GM13977 (cell line): ENCODE results near the gene UNC93B1.

Experiments
- DNase-seq: peaks from one replicate; pipeline ENCODE4 v3.0.0; 2012; ENCODE audit warnings: low spot score
- in situ Hi-C: fragments of 300-500 bp; cut with MboI; formaldehyde crosslinking; loops from one replicate; pipeline ENCODE4 v1.12.0; 2022; ENCODE audit warnings: low sequenced_read_pairs, low pct_unique_long_range_greater_than_20kb, mixed read lengths, inconsistent platforms; ENCODE audit not compliant: unreplicated experiment
- TF ChIP-seq, protein P1 (sequence below): IDR thresholded peaks from 2 replicates; pipeline ENCODE4 v1.5.1; 2012; ENCODE audit warnings: mild to moderate bottlenecking, control low read depth; ENCODE audit not compliant: insufficient read depth; ENCODE audit errors: extremely low read depth, missing control alignments

Gene UNC93B1

DNA sequence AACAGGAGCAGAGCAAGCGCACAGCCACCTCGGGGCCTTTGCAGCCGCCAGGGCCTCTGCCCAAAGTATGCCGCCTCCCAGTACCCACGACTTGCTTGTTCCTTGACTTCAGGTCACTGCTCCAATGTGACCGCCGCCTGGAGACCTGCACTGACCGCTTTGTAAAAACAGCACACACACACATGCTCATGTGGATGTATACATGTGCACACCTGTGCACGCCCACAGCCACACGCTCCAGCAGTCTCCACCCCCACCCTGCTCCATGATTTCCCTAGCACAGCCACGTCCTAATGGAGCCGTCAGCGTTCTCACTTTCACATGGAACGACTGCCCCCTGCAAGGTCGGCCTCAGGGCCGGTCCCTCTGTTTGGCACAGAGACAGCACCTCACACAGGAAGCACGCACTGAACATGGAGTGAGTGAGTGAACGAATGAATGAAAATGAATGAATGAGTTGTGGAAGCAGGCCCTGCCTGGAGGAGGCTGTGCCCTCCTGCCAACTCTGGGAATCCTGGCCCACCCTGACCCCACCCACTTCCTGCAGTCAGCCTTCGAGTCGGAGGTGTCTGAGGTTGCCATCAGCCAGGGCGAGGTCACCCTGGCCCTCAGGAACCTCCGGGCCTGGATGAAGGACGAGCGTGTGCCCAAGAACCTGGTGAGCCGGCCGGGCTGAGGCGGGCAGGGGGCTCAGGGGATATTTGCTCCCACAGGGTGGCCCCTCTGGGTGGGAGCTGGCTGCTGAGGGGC, 14.3 kb upstream of the UNC93B1 start:
- TF ChIP-seq, protein P1, sequence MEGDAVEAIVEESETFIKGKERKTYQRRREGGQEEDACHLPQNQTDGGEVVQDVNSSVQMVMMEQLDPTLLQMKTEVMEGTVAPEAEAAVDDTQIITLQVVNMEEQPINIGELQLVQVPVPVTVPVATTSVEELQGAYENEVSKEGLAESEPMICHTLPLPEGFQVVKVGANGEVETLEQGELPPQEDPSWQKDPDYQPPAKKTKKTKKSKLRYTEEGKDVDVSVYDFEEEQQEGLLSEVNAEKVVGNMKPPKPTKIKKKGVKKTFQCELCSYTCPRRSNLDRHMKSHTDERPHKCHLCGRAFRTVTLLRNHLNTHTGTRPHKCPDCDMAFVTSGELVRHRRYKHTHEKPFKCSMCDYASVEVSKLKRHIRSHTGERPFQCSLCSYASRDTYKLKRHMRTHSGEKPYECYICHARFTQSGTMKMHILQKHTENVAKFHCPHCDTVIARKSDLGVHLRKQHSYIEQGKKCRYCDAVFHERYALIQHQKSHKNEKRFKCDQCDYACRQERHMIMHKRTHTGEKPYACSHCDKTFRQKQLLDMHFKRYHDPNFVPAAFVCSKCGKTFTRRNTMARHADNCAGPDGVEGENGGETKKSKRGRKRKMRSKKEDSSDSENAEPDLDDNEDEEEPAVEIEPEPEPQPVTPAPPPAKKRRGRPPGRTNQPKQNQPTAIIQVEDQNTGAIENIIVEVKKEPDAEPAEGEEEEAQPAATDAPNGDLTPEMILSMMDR, result no peak
- no peak for DNase-seq
- in situ Hi-C loops, result no loop called here

DNA sequence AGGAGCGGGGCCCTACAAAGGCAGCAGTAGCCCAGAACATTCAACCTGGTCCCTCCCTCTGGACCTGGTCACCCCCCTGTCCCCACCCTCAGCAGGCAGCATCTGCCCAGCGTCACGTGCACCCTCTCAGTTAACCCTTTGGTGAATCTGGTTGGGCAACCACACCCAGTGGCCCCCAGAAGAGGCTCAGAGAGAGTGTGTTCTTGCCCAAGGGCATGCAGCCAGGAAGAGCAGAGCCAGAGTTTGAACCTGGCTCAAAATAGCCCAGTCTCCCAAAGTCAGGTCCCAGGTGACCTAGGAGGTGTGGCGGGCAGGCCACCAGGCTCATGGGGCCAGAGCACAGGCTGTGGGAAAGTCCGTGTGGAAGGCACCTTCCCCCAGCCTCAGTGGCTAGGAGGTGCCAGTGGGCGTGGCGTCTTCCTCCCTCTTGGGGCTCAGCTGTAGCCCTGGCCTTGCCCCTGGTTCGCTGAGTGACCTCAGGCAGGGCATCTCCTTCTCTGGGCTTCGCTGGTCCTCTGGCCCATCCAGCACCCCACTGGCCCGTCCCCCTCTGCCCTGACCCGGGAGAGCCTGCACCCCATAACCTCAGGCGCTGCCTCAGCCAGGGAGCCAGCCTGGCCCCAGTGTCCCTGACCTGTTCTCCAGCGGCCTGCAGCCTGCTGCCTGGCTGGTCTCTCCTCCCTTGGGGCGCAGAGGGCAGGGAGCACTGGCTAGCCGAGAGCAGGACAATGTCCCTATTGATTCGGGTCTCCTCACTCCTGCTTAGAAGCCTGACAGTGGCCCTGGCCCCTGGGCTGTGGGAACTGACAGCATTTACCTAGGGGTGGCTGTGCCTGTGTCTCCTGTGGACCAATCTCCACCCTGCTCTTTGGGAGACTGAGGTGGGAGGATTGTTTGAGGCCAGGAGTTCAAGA, 13.3 kb upstream of the UNC93B1 start:
- TF ChIP-seq, protein P1, result no peak
- DNase-seq, result no peak
- in situ Hi-C loops, result no loop called here

DNA sequence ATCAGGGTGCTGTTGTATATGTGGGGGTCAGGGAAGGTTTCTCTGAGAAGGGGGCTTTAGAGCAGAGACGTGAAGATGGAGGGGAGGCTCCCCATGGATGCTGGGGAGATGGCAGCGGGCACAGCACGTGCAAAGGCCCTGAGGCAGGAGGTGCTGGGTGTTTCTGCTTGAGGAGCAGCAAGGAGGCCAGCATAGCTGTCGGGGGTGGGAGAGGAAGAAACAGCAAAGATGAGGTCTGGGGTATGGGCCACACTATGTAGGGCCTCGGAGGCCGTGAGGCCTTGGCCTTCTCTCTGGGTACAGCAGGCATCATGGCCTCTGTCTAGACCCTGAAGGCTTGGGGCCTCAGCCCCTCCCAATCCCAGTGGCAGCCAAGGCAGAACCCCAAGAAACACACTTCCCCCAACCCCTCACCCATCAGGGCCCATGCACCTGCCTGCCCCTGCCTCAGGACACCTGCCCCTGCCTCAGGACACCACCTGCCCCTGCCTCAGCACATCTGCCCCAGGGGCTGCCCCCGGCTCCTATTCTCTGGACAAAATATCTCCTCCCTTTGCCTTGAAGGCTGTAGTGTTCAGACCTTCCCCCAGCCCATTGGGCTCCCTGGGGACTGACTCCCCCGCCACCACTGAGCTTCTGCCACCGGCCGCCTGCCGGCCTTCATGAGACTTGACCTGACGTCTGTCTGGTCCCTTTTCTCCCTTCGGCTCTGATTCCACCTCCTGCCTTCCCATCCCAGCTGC, 12.4 kb upstream of the UNC93B1 start:
- TF ChIP-seq, protein P1, result no peak
- no peak for DNase-seq
- in situ Hi-C loops, result no loop called here

DNA sequence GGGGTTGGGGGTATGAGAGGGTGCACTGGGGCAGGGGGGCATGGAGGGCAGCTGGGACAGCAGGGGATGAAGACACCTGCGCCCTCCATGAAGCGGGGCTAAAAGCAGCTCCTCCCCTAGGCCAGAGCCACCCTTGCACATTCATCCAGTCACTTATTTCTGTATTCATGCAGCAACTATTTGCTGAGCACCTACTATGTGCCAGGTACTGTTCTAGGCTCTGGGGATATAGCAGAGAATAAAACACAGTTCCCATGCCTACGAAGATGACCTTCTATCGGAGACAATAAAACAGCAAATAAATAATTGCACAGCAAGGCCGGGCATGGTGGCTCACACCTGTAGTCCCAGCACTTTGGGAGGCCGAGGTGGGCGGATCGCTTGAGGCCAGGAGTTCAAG, 11.6 kb upstream of the UNC93B1 start:
- in situ Hi-C loops, result no loop called here
- TF ChIP-seq, protein P1, result no peak
- no peak for DNase-seq

- TF ChIP-seq, protein P1, result no peak
- no peak for DNase-seq
- in situ Hi-C loops, result no loop called here
Observed at GRCh38 chr11:68014947-68015447, 11.1 kb upstream of the UNC93B1 start.
